ENCODE data around the gene NR2F2.

The NR2F2 gene

GRCh38 chr15:96314963-96315362 is 15.5 kb upstream of the NR2F2 start:
- no peak for DNase-seq

GRCh38 chr15:96316953-96317629 is 13.4 kb upstream of the NR2F2 start:
- DNase-seq: no peak

GRCh38 chr15:96320107-96320506 is 10.4 kb upstream of the NR2F2 start:
- DNase-seq: no peak

GRCh38 chr15:96320703-96321638 is 9.5 kb upstream of the NR2F2 start:
- peak; percentile 73 for DNase-seq

GRCh38 chr15:96321639-96322535 is 8.6 kb upstream of the NR2F2 start:
- no peak for DNase-seq

- DNase-seq: peak; percentile 97
These were observed 7.8 kb upstream of the NR2F2 start for GRCh38 chr15:96322536-96323318.

GRCh38 chr15:96323319-96324145 is 7.0 kb upstream of the NR2F2 start:
- no peak for DNase-seq

- DNase-seq: peak; percentile 71
These were observed 6.2 kb upstream of the NR2F2 start for GRCh38 chr15:96324192-96324895.

- DNase-seq: no peak
These were observed 5.5 kb upstream of the NR2F2 start for GRCh38 chr15:96324940-96325540.

GRCh38 chr15:96325541-96326327 is 4.8 kb upstream of the NR2F2 start:
- DNase-seq: peak; percentile 80

- DNase-seq: peak; percentile 90
These were observed 4.0 kb upstream of the NR2F2 start for GRCh38 chr15:96326328-96327154.

- peak; percentile 86 for DNase-seq
These were observed 3.3 kb upstream of the NR2F2 start for GRCh38 chr15:96327155-96327741.

GRCh38 chr15:96328181-96328876 is 2.2 kb upstream of the NR2F2 start:
- peak; percentile 51 for DNase-seq

GRCh38 chr15:96328877-96329195 is 1.7 kb upstream of the NR2F2 start:
- no peak for DNase-seq

- peak; percentile 71 for DNase-seq
These were observed 1.0 kb upstream of the NR2F2 start for GRCh38 chr15:96329403-96329981.

GRCh38 chr15:96330064-96330449 is 443 bp upstream of the NR2F2 start:
- DNase-seq: peak; percentile 86

All from right kidney (tissue), 1 donor.